ENCODE data around the gene RARRES2. TPM values are rescaled to one million over a fixed set of nuclear protein-coding genes. Genes with fewer than 3 reads are reported as not detected.

The RARRES2 gene
- total RNA-seq, 2 experiments from 2014 or later: not detected

DNA sequence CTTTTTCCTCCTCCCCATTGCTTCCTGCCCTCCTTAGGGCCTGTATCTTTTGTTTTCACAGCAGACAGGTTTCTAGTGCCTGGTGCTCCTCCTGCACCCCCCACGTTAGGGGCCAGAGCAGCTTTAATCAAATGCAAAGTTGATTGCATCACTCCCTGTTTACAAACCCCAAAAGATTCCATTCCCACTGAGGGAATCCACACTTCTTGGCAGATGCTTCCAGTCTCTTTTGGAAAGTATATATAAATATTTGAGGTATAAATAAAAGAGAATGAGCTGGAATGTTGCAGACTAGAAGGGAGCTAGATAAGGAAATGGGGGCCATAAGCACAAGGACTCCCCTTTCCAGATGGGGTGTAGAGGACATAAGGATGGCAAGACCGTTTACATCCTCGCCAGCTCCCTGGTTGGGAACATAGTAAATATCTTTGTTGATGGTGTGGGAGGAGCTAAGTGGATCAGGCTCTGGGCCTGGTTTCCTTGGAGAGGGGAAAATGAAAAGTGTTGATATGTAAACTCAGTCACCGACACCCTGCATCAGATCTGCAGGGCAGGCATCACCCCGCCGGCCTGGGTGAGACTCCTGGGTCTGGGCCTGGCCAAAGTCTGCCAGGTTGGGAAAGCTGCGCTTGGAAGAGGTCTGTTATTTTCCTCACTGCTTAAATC, 6.2 kb downstream of the RARRES2 start:
- DNase-seq (no peak), ATAC-seq (ENCODE audit: poor library complexity) (no peak)
- POLR2A ChIA-PET: no interaction called here
- intact Hi-C loops (cut with DNase I, micrococcal nuclease): no loop called here
- H3K4me1 Mint-ChIP-seq (ENCODE audit: low read depth): no peaks in the 10 kb centered on the region
- peaks cover 9% of the 10 kb centered on the region for H3K27me3 Mint-ChIP-seq
- CTCF ChIA-PET: no interaction called here
- H3K4me1 ChIP-seq (ENCODE audit: insufficient read depth, low read length): no peaks in the 10 kb centered on the region
- no peak overlapping the region for H3K4me3 Mint-ChIP-seq
- peaks cover 15% of the 10 kb centered on the region for H3K36me3 Mint-ChIP-seq (ENCODE audit: low read depth)
- no peaks in the 10 kb centered on the region for H3K9me3 Mint-ChIP-seq
- H3K4me3 ChIP-seq (ENCODE audit: low read length): no peak overlapping the region
- no peak overlapping the region for H3K27ac Mint-ChIP-seq
- no peaks in the 10 kb centered on the region for H3K9me3 ChIP-seq (ENCODE audit: control insufficient read depth in 1 of 2, insufficient read depth in 1 of 2, low read length in 2 of 2)
- peaks cover 15% of the 10 kb centered on the region for H3K36me3 ChIP-seq (ENCODE audit: insufficient read depth, low read length)
- TF ChIP-seq, protein P1, sequence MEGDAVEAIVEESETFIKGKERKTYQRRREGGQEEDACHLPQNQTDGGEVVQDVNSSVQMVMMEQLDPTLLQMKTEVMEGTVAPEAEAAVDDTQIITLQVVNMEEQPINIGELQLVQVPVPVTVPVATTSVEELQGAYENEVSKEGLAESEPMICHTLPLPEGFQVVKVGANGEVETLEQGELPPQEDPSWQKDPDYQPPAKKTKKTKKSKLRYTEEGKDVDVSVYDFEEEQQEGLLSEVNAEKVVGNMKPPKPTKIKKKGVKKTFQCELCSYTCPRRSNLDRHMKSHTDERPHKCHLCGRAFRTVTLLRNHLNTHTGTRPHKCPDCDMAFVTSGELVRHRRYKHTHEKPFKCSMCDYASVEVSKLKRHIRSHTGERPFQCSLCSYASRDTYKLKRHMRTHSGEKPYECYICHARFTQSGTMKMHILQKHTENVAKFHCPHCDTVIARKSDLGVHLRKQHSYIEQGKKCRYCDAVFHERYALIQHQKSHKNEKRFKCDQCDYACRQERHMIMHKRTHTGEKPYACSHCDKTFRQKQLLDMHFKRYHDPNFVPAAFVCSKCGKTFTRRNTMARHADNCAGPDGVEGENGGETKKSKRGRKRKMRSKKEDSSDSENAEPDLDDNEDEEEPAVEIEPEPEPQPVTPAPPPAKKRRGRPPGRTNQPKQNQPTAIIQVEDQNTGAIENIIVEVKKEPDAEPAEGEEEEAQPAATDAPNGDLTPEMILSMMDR (IDR thresholded peaks at IDR 0.05): no peak
- peaks cover 6% of the 10 kb centered on the region in 2 experiments for H3K27me3 ChIP-seq (ENCODE audit: control insufficient read depth in 1 of 2, insufficient read depth in 2 of 2, low read length in 2 of 2)
- no peak overlapping the region for H3K27ac ChIP-seq (ENCODE audit: low read depth in 1 of 2, low read length in 2 of 2)

DNA sequence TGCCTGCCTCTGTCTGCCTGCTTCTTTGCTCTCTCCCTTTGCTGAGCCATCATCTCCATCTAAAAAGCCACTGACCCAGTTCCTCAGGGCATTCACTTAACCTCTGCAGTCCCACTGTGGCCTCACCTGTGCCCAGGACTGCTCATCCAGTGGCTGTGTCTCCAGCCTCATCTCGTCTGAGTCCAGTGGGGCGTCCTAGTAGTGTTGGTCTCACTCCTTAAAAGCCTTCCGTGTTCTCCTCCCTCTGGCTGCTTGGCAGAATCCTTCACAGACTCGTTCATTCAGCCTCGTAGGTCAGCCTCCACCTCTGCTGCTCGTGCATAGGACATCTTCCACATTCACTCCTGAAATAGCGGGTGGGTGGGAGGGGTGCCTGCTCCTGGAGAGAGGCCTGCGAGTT, 7.3 kb downstream of the RARRES2 start:
- Histone ChIP-seq H3K36me3 (ENCODE audit: insufficient read depth, low read length) (peaks cover 25% of the 10 kb centered on the region), H3K9me3 (ENCODE audit: control insufficient read depth in 1 of 2, insufficient read depth in 1 of 2, low read length in 2 of 2) (no peaks in the 10 kb centered on the region), H3K27me3 (ENCODE audit: control insufficient read depth in 1 of 2, insufficient read depth in 2 of 2, low read length in 2 of 2) (no peaks in the 10 kb centered on the region), H3K4me1 (ENCODE audit: insufficient read depth, low read length) (no peaks in the 10 kb centered on the region), H3K4me3 (ENCODE audit: low read length) (no peak overlapping the region), H3K27ac (ENCODE audit: low read depth in 1 of 2, low read length in 2 of 2) (no peak overlapping the region)
- H3K4me1 Mint-ChIP-seq (ENCODE audit: low read depth): no peaks in the 10 kb centered on the region
- intact Hi-C loops (cut with DNase I, micrococcal nuclease): no loop called here
- H3K36me3 Mint-ChIP-seq (ENCODE audit: low read depth): peaks cover 19% of the 10 kb centered on the region
- TF ChIP-seq, protein P1 (IDR thresholded peaks at IDR 0.05): no peak
- H3K27ac Mint-ChIP-seq: no peak overlapping the region
- CTCF ChIA-PET: no interaction called here
- no peak overlapping the region for H3K4me3 Mint-ChIP-seq
- ATAC-seq (ENCODE audit: poor library complexity) (no peak), DNase-seq (no peak)
- no peaks in the 10 kb centered on the region for H3K9me3 Mint-ChIP-seq
- H3K27me3 Mint-ChIP-seq: no peaks in the 10 kb centered on the region
- POLR2A ChIA-PET: no interaction called here

DNA sequence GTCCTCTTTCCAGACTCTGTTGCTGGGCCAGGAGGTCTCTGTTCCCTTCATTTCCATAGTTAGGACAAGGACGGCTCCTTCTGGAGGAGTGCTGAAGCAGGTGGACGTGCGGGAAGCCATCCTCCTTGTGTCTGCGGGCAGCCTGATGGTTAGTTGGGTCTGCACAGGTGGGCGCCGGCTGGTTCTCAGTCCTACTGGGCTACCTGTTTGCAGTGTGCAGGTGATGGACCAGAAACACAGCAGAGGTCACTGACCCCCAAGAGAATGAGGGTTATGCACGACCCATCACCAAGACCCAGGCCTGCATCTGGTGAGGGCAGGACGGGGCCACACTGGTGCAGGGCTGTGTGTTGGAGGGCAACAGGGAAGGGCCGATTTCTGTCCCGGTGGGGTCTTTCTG, 7.8 kb downstream of the RARRES2 start:
- Mint-ChIP-seq H3K4me1 (ENCODE audit: low read depth) (no peaks in the 10 kb centered on the region), H3K9me3 (no peaks in the 10 kb centered on the region), H3K4me3 (no peak overlapping the region), H3K36me3 (ENCODE audit: low read depth) (peaks cover 23% of the 10 kb centered on the region), H3K27me3 (no peaks in the 10 kb centered on the region), H3K27ac (no peak overlapping the region)
- TF ChIP-seq, protein P1 (IDR thresholded peaks at IDR 0.05): no peak
- no peak overlapping the region for H3K4me3 ChIP-seq (ENCODE audit: low read length)
- CTCF ChIA-PET: no interaction called here
- H3K27me3 ChIP-seq (ENCODE audit: control insufficient read depth in 1 of 2, insufficient read depth in 2 of 2, low read length in 2 of 2): no peaks in the 10 kb centered on the region
- DNase-seq (no peak), ATAC-seq (ENCODE audit: poor library complexity) (no peak)
- H3K27ac ChIP-seq (ENCODE audit: low read depth in 1 of 2, low read length in 2 of 2): no peak overlapping the region
- H3K4me1 ChIP-seq (ENCODE audit: insufficient read depth, low read length): no peaks in the 10 kb centered on the region
- no peaks in the 10 kb centered on the region for H3K9me3 ChIP-seq (ENCODE audit: control insufficient read depth in 1 of 2, insufficient read depth in 1 of 2, low read length in 2 of 2)
- peaks cover 29% of the 10 kb centered on the region for H3K36me3 ChIP-seq (ENCODE audit: insufficient read depth, low read length)
- POLR2A ChIA-PET: no interaction called here
- intact Hi-C loops (cut with DNase I, micrococcal nuclease): no loop called here
